Subcutaneous adipose tissue (tissue), 4 donors: ENCODE results near the gene CD180. TPM values are rescaled to one million over a fixed set of nuclear protein-coding genes. Genes with fewer than 3 reads are reported as not detected.

Experiments used
- total RNA-seq, 4 donors: library from RNA; depleted of rRNA; stranded (reverse); fragments of >200 nt; gene quantifications; one replicate each; pipeline ENCODE4 v1.1.0, GENCODE V29; 2016
- TF ChIP-seq, protein P1 (sequence below): fragments of 450-650 bp; IDR thresholded peaks from one replicate; pipeline ENCODE4 v1.5.1; 2016; ENCODE audit warnings: low read depth, mild to moderate bottlenecking, control low read depth, antibody characterized with exemption, moderate library complexity

Gene CD180
- total RNA-seq, 4 donors from 2014 or later = 0.75 to 11.0 (median 3.2) TPM

DNA sequence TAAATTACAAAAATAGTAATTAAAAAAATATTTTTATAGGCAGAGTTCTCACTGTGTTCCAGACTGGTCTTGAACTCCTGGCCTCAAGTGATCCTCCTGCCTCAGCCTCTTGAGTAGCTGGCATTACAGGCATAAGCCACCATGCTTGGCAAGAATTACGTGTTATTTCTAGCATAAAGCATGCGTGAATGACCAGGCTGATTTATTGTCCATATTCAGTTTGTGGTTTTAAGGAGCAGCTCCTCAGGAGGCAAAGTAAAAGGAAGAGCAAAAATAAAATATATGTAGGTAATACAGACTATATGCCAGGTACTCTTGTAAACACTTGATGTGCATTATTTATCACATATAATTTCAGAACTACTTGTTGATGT lies 7.1 kb upstream of the CD180 start:
- TF ChIP-seq, protein P1, sequence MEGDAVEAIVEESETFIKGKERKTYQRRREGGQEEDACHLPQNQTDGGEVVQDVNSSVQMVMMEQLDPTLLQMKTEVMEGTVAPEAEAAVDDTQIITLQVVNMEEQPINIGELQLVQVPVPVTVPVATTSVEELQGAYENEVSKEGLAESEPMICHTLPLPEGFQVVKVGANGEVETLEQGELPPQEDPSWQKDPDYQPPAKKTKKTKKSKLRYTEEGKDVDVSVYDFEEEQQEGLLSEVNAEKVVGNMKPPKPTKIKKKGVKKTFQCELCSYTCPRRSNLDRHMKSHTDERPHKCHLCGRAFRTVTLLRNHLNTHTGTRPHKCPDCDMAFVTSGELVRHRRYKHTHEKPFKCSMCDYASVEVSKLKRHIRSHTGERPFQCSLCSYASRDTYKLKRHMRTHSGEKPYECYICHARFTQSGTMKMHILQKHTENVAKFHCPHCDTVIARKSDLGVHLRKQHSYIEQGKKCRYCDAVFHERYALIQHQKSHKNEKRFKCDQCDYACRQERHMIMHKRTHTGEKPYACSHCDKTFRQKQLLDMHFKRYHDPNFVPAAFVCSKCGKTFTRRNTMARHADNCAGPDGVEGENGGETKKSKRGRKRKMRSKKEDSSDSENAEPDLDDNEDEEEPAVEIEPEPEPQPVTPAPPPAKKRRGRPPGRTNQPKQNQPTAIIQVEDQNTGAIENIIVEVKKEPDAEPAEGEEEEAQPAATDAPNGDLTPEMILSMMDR = no peak

DNA sequence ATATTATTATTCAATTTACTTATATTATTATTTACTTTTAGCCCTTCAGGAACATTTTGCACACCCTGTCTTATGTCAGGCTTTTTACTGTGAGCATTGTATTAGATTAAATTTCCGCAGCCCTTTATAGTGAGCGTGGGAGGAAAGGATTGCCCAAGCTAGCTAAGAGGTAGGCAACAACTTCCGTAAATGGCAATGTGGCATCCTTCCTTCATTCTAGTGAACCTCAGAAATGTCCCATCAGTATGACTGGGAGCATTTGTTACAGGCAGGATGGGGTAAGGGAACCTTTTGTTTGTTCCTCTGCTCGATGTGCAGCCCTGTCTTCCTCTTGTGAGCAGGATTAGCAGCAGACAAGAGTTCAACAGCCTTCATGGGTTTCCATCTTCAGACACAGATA lies 6.2 kb upstream of the CD180 start:
- TF ChIP-seq, protein P1 = no peak

DNA sequence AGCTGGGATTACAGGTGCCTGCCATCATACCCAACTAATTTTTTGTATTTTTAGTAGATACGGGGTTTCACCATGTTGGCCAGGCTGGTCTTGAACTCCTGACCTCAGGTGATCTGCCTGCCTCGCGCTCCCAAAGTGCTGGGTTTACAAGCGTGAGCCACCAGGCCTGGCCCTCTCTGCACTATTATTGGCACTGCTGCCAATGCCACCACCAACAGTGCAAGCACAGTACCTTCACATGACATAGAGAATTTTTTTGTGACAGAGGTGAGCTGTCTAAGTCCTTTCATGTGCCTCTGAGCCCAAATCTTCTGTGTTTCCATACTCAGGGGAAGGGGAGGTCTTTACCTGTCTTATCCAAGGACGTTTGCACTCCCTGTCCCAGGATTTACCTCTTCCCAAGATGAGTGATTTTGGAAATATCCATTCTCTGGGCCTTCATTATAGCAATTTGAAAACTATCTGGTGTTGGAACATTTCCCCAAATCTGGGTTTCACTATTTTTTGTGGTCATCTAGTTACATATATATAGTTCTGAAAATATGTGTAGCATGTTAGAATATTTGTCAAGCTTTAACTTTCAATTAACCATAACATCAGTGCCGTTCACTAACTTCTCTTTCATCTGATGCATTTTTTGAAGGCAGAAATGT lies 5.4 kb upstream of the CD180 start:
- TF ChIP-seq, protein P1 = no peak

DNA sequence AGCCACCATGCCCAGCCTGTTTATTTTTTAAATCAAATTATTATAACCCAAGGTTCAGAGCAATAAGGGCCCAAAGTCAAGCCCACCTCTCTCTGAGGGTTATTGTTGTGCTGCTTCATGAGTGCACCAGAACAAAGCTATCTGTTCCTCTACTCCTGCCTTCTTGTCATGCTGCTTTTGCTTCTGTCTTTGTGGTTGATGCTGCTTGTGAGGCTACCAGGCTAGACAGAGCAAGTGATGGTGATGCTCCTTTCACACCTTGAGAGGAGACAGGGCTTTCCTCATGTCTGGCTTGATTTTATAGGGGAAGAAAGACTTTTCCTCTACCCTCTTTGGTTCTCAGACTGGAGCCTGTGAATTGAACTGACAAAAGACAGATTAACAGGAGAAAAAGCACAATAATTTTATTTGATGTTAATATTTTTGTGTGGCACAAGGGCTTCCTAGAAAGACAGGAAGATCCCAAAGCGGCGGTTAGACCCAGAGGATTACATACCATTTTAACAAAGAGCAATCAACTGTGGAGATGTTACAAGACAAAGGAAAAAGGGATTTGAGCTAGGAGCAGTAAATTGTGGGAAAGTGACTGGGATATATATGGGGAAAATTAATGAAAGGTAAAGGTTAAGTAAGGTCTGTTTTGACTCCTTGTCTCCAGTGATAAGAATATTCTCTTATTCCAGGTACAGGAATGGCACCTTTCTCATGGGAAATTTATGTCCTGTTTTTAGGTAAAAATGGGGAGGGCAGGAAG lies 4.4 kb upstream of the CD180 start:
- TF ChIP-seq, protein P1 = no peak

DNA sequence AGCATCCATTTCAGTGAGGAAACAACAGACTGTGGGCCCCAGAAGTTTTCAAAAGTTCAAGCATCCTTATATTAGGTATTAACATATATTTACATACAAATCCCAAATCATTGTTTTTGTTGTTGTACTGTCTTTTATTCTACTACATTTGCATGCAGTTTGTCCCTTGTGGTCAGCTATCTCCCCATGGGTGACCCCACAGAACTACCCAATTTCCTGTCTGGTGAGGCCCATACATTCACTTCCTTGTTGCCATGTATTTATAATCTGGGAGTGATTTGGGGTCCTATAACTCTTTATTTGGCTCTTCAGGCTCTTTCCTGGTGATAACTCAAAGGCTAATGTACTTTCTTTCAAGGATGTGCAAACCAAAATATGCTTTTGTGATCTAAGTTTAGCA lies 3.3 kb upstream of the CD180 start:
- TF ChIP-seq, protein P1 = no peak

DNA sequence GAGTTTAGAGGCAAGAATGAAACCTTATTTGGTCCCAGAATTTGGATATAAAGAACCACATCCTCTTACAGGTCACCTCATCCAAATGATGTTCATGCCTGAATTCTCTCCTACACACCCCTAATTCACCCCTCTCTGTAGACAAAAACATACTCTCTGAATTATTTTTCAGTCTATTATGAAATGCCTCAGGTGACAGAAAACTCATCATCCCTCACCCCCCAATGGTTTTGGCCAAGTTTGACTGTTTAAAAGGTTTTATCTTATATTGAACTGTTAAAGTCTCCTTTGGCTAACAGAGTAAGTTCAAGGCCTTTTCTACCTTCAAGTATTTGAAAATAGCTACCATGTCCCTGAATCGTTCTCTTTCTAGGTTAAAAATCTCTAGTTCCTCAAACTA lies 2.3 kb upstream of the CD180 start:
- TF ChIP-seq, protein P1 = no peak

DNA sequence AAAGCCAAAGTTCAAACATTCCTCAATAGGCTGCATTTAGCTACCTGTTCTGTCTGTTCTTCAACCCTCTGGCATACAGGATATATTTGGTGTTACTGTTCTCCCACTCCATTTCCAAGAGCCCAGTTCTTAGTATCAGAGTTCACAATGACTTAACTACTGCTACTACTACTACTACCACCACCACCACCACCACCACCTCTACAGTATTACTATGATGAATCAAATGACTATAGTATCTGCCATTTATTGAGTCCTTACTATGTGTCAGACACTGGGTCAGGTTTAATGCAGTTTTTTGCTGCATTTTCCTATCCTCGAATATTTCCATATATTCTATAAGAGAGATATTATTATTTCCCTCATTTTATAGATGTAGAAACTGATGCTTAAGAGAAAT lies 937 bp upstream of the CD180 start:
- TF ChIP-seq, protein P1 = no peak
